GM21576 (cell line): ENCODE measurements around the gene PLPP2.

Experiments used
- ATAC-seq: cut with Tn5 transposase; IDR thresholded peaks from one replicate; pipeline ENCODE4 v1.9.1; 2021; ENCODE audit warnings: mild to moderate bottlenecking, moderate library complexity; ENCODE audit not compliant: unreplicated experiment

PLPP2 gene

DNA sequence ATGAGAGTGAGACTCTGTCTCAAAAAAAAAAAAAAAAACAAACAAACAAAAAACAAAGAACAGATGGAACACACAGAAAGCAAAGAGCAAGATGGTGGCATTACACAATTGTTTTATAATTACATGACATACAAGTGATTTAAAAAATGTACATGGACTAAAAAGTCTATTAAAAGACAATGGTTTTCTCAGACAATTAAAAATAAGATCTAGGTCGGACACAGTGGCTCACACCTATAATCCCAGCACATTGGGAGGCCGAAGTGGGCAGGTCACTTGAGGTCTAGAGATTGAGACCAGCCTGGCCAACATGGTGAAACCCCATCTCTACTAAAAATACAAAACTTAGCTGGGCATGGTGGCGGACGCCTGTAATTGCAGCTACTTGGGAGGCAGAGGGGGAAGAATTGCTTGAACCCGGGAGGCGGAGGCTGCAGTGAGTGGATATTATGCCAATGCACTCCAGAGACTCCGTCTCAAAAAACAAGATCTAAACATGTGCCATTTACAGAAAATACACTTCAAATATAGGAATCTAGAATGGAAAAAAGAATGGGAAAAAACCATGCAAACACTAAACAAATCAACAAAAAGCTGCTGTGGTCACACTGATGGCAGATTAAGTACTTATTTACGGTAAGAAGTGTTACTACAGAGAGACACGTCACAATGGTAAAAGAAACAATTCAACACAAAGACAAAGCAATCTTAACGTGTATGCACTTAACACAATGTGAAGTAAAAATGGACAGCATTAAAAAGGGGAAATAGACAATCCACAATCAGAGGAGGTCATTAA is 26.7 kb upstream of the PLPP2 start:
- ATAC-seq = no peak

DNA sequence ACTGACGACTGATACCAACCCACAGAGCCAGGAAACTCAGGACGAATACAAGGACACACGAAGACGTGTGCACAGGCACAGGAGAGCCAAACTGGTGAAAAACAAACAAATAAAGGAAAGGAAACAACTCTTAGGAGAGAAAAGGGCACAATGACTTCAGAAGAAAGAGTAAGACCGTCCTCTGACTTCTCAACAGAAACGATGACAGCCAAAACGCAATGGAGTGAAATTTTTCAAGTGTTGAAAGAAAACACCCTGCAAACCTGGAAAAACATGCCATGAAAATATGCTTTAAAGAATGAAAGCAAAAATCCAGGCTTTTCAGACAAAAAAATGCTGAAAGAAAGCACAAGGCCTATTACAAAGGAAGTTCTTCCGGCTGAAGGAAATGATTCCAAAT is 24.6 kb upstream of the PLPP2 start:
- no peak for ATAC-seq

DNA sequence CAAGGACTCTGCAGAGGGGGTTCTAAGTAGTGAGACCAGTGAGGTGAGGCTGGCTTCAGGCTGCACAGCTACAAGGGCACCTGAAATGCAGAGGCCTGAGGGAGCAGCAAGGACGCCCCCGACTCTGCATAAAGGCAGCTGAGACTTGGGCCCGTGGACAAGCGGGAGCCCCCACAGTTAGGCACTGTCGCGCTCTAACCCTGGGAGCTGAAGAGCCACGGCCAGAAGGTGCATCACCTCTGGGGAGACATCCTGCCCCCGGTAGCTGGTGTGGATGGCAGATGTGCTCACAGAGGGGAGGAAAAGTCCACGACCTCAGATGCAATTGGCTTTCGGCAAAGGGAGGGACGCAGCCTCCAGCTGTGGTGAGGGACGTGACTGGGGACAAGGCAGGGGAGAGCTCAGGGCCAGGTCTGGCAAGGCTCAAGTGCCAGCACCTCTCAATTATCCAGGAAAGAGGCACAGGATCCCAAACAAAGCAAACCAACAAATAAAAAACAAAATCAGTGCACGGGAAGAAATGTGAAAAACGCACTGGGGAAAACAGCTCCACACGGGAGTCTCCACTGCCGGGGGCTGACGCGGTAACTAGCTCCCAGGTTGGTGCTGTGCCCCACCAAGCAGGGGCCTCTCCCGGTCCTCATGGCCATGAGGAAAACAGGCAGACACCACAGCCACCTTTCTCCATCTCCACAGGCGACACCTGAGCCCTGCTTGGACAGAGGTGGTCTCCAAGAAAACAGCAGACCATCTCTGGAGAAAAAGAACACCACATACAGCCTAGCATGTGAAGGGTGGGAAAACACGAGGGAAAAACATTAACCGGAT is 23.0 kb upstream of the PLPP2 start:
- ATAC-seq = no peak

DNA sequence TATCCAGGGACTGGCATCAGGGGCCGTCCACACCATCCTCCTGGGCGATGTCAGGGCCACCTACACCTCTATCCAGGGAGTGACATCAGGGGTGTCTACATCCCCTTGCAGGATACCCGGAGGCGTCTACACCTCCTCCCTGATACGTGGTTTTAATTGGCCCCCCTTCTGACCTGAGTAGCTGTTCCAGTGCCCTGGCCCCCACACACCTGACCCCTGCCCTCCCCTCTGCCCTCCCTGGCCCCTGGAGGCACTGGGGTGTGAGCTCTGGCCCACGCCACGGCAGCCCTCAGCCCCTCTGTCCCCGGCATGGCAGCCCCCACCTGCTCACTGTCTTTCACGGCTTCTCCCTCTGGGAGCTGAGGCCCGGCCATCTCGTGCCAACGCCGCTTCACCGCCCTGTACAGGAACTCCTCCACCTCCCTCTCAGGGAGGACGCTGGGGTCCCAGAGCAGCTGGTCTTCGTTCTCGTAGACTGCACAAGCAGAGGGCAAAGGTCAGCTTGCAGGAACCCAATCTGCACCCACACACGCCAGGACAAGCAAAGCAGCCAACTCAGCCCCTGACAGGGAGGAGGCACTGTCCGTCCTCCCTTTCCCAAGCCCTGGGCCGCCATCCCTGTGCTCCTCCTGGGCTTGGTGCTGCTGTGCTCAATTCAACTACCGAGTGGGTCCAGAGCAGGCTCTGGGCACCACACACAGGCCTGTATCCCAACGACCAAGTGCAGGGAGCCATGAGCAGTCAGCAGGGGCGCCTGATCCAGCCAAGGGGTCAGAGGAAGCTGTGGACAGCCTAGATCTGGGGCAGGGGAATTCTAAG is 22.2 kb upstream of the PLPP2 start:
- no peak for ATAC-seq

DNA sequence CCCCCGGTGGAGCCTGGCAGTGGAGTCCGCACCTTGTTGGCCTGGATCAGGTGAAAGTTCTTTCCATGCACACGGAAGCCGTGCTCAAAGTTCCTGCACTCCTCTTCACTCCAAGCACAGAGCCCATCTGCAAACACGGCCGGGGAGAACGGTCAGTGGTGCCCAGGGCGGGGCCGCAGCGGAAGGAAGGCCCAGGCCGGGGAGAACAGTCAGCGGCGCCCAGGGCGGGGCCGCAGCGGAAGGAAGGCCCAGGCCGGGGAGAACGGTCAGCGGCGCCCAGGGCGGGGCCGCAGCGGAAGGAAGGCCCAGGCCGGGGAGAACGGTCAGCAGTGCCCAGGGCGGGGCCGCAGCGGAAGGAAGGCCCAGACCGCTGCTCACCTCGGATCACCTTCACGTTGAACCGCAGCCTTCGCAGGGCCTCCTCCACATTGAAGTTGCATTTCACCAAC is 20.6 kb upstream of the PLPP2 start:
- ATAC-seq = no peak

DNA sequence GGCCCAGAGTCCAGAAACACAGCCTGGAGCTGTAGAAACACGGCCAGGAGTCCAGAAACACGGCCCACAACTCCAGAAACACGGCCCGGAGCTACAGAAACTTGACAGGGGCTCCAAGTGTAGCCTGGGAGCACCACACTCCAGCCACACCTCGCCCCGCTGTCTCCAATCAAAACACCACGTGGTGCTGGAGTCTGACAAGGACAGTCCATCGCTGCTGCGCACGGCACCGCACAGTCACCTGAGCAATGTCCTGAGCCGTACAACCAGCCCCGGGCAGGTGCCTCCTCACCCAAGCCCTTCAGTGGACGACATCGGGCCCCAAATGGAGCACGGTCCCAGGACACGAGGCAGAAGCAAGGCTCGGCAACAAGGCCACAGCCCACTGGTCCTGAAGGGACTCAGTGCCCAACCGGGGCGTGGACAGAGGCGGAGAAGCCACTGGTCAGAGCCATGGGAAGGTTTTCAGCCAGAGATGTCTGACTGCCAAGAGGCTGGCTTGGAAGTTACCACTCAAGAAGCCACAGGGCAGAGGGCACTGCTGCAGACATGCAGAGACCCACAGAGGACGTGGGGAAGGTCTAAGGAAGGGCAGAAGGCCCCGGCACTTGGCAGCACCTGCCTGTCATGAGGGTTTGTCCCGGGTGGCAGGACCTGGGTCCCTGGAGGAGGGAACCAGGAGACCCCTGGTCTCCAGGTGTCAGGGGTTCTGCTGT is 19.7 kb upstream of the PLPP2 start:
- no peak for ATAC-seq

DNA sequence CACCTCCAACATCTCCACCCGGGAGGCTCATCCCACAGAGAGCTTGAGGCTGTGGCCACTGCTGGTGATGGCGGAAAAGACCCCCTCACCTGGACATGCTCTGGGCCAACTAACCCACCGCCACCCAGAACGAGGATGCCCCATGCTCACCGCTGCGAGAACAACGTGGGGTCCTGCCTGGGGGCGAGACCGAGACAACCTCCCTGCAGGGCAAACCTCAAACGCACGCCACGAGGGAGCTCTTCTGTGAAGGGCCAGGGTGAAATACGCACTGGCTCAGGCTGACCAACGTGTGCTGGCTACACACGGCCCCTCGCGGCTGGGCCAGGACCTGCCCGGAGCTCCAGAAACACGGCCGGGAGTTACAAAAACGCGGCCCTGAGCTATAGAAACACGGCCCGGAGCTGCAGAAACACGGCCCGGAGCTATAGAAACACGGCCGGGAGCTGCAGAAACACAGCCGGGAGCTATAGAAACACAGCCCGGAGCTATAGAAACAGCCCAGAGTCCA is 19.0 kb upstream of the PLPP2 start:
- no peak for ATAC-seq

DNA sequence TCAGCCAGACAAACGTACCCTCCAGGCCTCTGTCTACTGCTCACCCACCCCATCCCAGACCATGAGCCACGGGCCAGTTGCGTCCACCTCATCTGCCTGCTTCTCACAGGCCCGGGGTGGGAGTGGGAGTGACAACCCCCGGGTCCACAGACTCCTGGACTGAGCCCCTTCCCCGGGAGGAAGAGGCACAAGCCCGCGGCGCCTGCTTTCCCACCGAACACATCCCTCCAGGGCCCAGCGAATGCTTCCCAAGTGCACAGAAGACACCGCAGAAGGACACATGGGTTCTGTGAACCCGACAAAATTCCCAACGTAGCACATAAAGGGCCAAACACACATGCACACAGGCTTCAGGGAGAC is 18.0 kb upstream of the PLPP2 start:
- no peak for ATAC-seq

DNA sequence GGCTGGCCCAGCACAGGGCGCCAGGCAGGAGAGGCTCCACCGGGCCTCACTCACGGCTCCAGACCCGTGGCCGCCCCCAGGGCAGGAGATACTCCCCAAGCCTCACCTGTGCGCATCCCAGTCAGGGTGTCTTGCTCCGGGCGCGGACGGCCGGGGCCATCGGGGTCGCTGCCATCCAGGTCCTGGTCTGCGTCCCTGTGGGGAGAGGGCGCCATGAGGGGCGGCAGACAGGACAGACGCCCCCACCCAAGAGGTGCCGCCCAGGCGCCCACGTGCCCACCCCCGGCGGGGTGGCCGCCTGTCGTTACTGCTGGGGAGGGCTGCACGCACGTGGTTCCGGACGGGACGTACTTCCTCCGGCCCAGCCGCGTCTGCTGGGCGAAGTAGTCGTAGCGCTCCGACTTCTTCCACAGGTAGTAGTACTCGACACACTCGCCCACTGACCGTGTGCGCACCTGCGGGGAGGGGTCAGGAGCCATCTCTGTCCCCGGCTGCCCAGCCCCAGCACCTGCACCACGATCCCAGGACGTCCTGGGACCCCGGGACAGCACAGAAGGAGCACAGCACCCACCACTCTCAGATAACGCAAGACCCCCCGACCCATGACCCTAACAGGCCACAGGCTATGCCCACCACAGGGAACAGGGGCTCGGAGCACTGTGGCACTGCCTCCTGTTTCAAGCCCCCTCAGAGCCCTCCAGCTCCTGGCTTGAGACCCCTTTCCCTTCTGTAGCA is 17.4 kb upstream of the PLPP2 start:
- no peak for ATAC-seq

DNA sequence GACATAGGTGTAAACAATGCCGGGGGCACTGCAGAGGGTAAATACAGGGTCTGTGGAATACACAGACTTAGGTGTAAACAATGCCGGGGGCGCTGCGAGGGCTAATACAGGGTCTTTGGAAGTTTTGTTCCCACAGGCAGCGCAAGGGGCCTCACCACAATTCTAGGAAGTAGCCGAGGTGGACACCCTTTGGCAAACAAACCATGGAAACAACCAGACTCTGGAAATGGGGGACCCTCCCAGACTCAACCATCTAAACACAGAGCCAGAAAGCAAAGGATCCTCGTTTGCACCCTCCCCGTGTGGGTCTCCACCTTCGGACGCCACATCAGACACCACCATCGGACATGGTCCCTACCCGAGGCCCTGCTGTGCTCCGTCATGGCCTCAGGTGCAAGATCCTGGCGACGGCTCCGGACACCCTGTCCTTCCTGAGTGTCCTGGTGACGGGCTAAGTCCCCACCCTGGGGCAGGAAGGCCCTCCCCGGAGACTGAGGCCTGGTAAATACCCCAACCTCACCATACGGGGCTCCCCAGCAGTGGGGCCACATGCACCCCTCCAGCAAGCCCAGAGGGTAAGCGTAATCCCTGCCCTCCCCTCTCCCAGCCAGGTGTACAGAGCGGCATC is 16.7 kb upstream of the PLPP2 start:
- no peak for ATAC-seq

DNA sequence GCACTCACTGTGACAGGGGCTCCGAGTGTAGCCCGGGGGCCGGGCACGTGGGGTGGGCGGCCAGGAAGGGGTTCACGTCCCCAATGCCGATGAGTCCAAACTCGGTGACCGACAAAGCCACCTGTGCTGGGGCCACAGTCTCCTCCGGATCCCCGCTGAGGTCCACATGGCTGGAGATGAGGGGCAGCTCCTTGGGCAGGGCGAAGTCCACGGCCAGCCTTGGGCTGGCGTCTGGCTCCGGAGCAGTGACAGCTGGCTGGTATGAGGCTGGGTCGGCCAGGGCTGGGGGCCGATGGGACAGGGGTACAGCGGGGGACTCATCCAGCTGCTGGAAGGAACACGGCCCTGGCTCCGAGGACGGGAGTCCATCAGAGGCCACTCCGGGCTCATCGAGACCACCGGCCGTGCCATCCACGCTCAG is 15.9 kb upstream of the PLPP2 start:
- no peak for ATAC-seq

DNA sequence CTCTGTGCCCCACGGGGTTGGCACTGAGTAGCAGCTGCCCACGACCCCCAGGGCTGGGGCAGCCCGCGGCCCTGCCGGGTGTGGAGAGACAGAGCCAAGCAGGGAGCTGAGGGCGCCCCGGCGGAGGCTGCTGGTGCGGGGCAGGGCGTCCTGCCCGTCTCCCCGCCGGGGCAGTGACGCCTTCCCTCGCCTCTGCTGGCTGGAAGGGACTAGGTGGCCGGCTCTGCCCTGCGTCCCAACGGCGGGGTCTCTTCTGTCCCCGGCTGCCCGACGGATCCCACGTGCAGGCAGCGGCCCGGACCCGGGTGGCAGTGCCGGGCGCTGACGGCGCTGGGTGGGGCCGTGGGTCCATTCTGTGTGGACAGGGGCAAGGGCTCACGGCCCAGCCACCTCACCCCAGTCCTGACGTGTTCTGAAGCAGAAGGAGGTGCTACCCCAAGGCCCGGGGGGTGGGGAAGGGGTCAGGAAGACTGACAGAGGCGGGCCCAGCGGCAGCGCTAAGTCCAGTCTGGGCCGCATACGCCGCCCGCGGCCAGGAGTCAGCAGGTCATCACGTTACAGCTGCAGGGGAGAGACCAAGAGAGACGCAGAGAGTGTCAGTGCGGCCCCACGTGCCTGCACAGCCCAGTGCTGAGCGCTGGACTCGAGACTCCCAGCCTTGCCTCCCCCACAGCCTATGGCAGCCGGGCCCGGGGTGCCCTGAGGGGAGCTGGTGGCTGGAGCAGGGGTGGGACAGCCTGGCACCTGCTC is 15.1 kb upstream of the PLPP2 start:
- ATAC-seq = no peak

DNA sequence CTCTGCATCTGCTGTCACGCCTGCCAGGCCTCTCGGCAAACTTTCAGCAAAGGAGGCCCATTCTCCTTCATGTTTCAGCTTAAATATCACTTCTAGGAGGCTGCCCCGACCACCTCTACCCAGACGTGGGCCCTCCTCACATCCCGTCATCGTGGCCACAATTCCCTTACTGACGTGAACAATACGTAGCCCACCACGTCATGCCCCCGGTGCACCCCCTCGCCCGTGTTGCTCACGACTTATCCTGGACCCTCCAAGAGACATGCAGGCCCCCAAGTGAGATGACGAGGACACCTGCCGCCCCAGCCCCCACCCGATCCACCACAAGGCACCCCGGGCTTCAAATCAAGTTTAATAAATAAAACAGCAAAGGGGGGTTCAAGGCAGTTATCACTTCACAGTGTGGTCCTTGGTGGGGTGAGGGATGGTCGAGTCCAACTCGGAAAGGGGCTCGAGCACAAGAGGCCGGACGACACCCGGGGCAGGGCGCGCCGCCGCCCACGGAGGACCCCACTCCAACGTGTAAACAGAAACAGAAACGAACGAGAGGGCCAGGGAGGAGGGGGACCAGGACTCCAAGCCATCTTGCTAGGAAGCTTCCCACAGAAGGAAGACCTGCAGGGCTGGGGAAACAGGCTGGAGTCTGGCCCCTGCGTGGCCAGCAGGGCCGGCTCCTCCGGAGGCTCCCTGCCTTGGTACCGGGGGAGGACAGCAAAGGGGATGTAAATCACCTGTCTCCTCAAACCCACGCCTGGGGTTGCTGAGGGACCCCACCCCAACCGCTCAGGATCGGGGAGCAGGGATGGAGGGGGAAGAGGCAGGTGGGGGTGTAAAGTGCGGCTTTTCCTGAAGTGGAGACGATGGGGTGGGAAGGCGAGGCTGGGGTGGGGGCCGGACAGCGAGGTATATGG is 14.3 kb upstream of the PLPP2 start:
- ATAC-seq = no peak

DNA sequence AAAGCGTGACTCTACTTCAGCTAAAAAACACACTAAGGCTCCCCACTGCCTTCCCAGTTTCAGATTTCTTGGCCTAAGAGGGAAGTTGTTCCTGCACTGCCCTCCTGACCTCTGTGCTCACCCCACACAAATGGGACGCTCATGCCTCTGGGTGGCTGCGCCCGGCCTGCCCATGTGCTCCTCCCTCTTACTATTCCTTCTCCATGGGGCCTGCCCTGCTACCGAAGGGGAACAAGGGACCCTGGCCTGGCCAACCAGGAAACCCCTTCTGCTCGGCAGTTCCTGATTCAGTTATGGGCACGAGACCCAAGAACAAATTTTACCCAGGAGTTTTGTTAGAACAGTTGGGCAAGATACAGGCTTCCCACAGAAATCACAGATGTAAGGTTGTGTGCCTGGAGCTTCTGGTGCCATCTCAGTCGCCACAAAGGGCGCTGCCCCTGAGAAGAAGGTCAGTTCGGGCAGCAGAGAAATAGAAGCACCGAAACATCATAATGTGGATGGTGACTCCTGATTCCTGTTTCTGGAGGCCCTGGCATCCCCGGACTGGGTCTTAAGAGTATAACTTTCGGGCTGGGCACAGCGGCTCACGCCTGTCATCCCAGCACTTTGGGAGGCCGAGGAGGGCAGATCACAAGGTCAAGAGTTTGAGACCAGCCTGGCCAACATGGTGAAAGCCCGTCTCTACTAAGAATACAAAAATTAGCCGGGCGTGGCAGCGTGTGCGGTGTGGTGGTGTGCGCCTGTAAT is 5.4 kb upstream of the PLPP2 start:
- ATAC-seq = no peak

DNA sequence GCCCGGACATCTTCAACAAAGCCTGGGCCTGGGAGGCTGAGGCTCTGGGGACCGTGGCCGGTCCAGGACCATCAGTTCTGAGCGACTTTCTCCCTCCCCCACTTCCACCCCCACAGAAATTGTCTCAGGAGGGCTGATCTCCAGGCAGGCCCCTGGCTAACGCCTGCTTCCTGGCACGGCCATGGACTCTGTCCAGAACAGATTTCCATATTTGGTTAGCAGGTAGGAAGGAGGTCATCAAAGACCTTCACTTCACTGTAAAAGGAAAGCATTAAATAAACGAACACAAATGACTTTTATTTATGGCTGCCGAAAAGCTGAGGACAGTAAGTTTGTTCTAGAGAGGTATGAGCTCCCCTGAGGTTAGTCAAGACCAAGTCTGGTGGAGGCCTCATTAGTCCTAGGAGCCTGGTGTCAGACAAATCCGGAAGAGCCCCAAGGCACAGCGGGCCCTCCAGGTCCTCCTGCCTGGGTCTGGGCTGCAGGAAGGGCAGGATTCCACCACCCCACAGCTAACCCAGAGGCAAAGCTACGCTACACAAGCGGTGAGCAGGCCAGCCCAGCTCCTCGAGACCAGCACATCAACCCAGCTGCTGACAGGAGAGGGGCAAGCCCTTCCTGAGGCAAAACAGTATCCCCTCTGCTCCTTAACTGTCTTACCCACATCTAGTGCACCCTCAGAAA is 4.6 kb upstream of the PLPP2 start:
- no peak for ATAC-seq

DNA sequence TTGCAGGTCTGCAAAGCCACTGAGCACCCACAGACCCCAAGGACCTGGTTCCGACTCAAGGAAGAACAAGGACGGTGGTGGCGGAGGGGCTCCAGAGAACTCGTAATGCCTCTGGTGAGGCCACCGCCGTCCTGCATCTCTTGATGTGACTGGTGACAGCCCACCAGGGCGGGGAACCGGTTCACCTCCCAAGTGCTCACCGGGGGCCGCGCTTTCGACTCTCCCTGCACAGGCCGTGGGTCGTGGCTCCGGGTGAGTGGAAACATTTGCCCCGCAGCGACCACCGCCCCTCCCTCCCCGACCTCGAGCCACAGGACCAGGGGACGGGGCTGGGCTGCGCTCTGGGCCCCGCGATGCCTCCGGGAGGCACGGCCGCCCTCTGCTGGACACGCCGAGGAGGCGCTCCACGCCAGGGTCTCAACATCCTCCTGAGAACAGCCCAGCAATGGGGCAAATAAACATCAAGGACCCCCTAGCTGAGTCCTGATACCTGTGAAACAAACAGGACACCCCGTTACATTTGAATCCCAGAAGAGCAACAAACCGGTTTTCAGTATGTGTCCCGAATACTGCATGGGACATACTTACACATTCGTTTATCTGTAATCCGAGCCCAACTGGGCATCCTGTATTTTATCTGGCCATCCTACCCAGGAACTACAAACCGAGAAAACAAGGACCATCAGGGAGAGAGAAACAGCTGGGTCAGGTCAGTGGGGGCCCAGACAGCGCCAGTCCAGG is 3.9 kb upstream of the PLPP2 start:
- ATAC-seq = no peak
